ENCODE measurements around the gene ADCY7.

GRCh38 chr16:50284131-50284911 lies 18.0 kb downstream of the ADCY7 start:
- no peak for TF ChIP-seq CTCF (conservative IDR thresholded peaks at IDR 0.05; ENCODE audit: low read depth, low read length)
- no peak for TF ChIP-seq EZH2 (IDR thresholded peaks at IDR 0.05; ENCODE audit: borderline replicate concordance, low read depth, low read length, poor library complexity, severe bottlenecking)
